GM12892 (cell line): ENCODE results near the gene ODAD2.

Experiments used
- DNase-seq: peaks from one replicate; pipeline ENCODE4 v3.0.0; 2011; ENCODE audit not compliant: insufficient read length
- FAIRE-seq: peaks from 2 replicates; lab custom pipeline; 2011; peaks lifted over from hg19 to GRCh38; lab: Jason Lieb, UNC
- POLR2A ChIP-seq: IDR thresholded peaks from 2 replicates; pipeline ENCODE4 v1.6.1; 2011; ENCODE audit warnings: low read depth, low read length, control low read depth
- POLR2AphosphoS5 ChIP-seq: IDR thresholded peaks from 2 replicates; pipeline ENCODE4 v1.6.1; 2011; ENCODE audit warnings: low read depth, low read length, control low read depth
- TAF1 ChIP-seq: IDR thresholded peaks from 2 replicates; pipeline ENCODE4 v1.6.1; 2011; ENCODE audit warnings: low read depth, mild to moderate bottlenecking, control low read depth, low read length, borderline replicate concordance

Gene ODAD2

GRCh38 chr10:27890971-27891370 lies 107.9 kb downstream of the ODAD2 start:
- TF ChIP-seq POLR2A (no peak), TAF1 (no peak), POLR2AphosphoS5 (no peak)
- DNase-seq = no peak
- FAIRE-seq = no peak

- FAIRE-seq = no peak
- TF ChIP-seq POLR2A (no peak), TAF1 (no peak), POLR2AphosphoS5 (no peak)
- no peak for DNase-seq
These were observed 109.4 kb downstream of the ODAD2 start for GRCh38 chr10:27889518-27889917.

- FAIRE-seq (no peak), DNase-seq (no peak)
- TF ChIP-seq TAF1 (no peak), POLR2A (no peak), POLR2AphosphoS5 (no peak)
These were observed 114.7 kb downstream of the ODAD2 start for GRCh38 chr10:27884185-27884641.

GRCh38 chr10:27878281-27878680 lies 120.6 kb downstream of the ODAD2 start:
- FAIRE-seq (no peak), DNase-seq (no peak)
- no peak for TF ChIP-seq TAF1
- TF ChIP-seq POLR2AphosphoS5 = no peak
- TF ChIP-seq POLR2A = no peak

- FAIRE-seq (no peak), DNase-seq (no peak)
- TF ChIP-seq POLR2AphosphoS5 (no peak), POLR2A (no peak)
These were observed 133.7 kb downstream of the ODAD2 start for GRCh38 chr10:27865221-27865635.

- DNase-seq (no peak), FAIRE-seq (no peak)
These were observed 137.1 kb downstream of the ODAD2 start for GRCh38 chr10:27861781-27862180.

GRCh38 chr10:27857616-27858015 lies 141.3 kb downstream of the ODAD2 start:
- DNase-seq (no peak), FAIRE-seq (no peak)
- TF ChIP-seq POLR2A (no peak), POLR2AphosphoS5 (no peak), TAF1 (no peak)

More at GRCh38 chr10:27861781-27862180, 137.1 kb downstream of the ODAD2 start:
- no peak for TF ChIP-seq POLR2A

GRCh38 chr10:27844223-27844622 lies 154.7 kb downstream of the ODAD2 start:
- no peak for TF ChIP-seq POLR2AphosphoS5
- TF ChIP-seq TAF1 = no peak
- TF ChIP-seq POLR2A = no peak
- DNase-seq = no peak

GRCh38 chr10:27838901-27839300 lies 160.0 kb downstream of the ODAD2 start:
- TF ChIP-seq TAF1 = no peak
- TF ChIP-seq POLR2A = no peak
- no peak for TF ChIP-seq POLR2AphosphoS5
- FAIRE-seq = no peak
- no peak for DNase-seq

More at GRCh38 chr10:27844223-27844622, 154.7 kb downstream of the ODAD2 start:
- no peak for FAIRE-seq

- TF ChIP-seq TAF1 (no peak), POLR2A (no peak), POLR2AphosphoS5 (no peak)
- no peak for FAIRE-seq
- DNase-seq = no peak
These were observed 160.5 kb downstream of the ODAD2 start for GRCh38 chr10:27838361-27838760.

- no peak for DNase-seq
- TF ChIP-seq TAF1 (no peak), POLR2AphosphoS5 (no peak), POLR2A (no peak)
- no peak for FAIRE-seq
These were observed 164.4 kb downstream of the ODAD2 start for GRCh38 chr10:27834476-27834875.

GRCh38 chr10:27833792-27834191 lies 165.1 kb downstream of the ODAD2 start:
- FAIRE-seq (no peak), DNase-seq (no peak)
- TF ChIP-seq TAF1 (no peak), POLR2AphosphoS5 (no peak), POLR2A (no peak)
